Neuronal stem cell (in vitro differentiated cells): Measurements from ENCODE around the gene SMIM13.

Source experiments
- DNase-seq: peaks from one replicate; pipeline ENCODE4 v3.0.0-alpha.2; 2013; ENCODE audit warnings: low spot score
- H2AFZ ChIP-seq: one replicate; pipeline ENCODE4 v1.6.1; 2013; ENCODE audit warnings: mild to moderate bottlenecking, low read length, inconsistent platforms
- H2AK5ac ChIP-seq: 2 replicates; pipeline ENCODE4 v1.6.1; 2013; ENCODE audit warnings: low read depth, mild to moderate bottlenecking, inconsistent platforms, low read length, moderate library complexity, mixed read lengths
- H2BK120ac ChIP-seq: 2 replicates; pipeline ENCODE4 v1.6.1; 2013; ENCODE audit warnings: low read depth, mild to moderate bottlenecking, inconsistent platforms, low read length, moderate library complexity, mixed read lengths
- H2BK12ac ChIP-seq: one replicate; pipeline ENCODE4 v1.6.1; 2013; ENCODE audit warnings: low read length, inconsistent platforms
- H2BK15ac ChIP-seq: 2 replicates; pipeline ENCODE4 v1.6.1; 2013; ENCODE audit warnings: mild to moderate bottlenecking, low read length, inconsistent platforms, mixed read lengths
- H2BK5ac ChIP-seq: one replicate; pipeline ENCODE4 v1.6.1; 2013; ENCODE audit warnings: inconsistent platforms, mild to moderate bottlenecking, low read length, moderate library complexity
- H3K14ac ChIP-seq: one replicate; pipeline ENCODE4 v1.6.1; 2013; ENCODE audit warnings: low read length, inconsistent platforms
- H3K18ac ChIP-seq: 2 replicates; pipeline ENCODE4 v1.6.1; 2013; ENCODE audit warnings: low read length, inconsistent platforms
- H3K23ac ChIP-seq: 2 replicates; pipeline ENCODE4 v1.6.1; 2013; ENCODE audit warnings: low read depth, mild to moderate bottlenecking, mixed read lengths, low read length, inconsistent platforms; ENCODE audit not compliant: poor library complexity
- H3K27ac ChIP-seq: replicated peaks from 3 replicates; pipeline ENCODE4 v1.5.1; 2013; ENCODE audit warnings: low read length, inconsistent platforms
- H3K27me3 ChIP-seq, 3 experiments: 2 replicates each; pipeline ENCODE4 v1.6.1; 2013; ENCODE audit warnings: low read length in 3 of 3, mild to moderate bottlenecking in 2 of 3, inconsistent platforms in 1 of 3, low read depth in 1 of 3, mixed read lengths in 1 of 3, moderate library complexity in 1 of 3; ENCODE audit not compliant: control insufficient read depth in 3 of 3, insufficient read depth in 3 of 3
- H3K36me3 ChIP-seq, 2 donors: replicated peaks in 1 of 2; 2 replicates each; pipeline ENCODE4 v1.6.1; 2013; ENCODE audit warnings: low read length in 2 of 2; ENCODE audit not compliant: control insufficient read depth in 2 of 2, insufficient read depth in 2 of 2
- H3K4ac ChIP-seq: 2 replicates; pipeline ENCODE4 v1.6.1; 2013; ENCODE audit warnings: inconsistent platforms, mild to moderate bottlenecking, low read length, moderate library complexity
- H3K4me1 ChIP-seq, 2 donors: 1 replicate in 1 of 2; 2 replicates in 1 of 2; pipeline ENCODE4 v1.6.1; 2013; ENCODE audit warnings: low read length in 2 of 2, low read depth in 1 of 2; ENCODE audit not compliant: control insufficient read depth in 2 of 2, insufficient read depth in 1 of 2
- H3K4me2 ChIP-seq: one replicate; pipeline ENCODE4 v1.6.1; 2013; ENCODE audit warnings: mild to moderate bottlenecking, low read length, inconsistent platforms; ENCODE audit not compliant: insufficient read depth, poor library complexity, severe bottlenecking
- H3K4me3 ChIP-seq, 2 donors: 2 replicates each; pipeline ENCODE4 v1.5.1; 2013; ENCODE audit warnings: low read length in 2 of 2, mild to moderate bottlenecking in 2 of 2, inconsistent platforms in 1 of 2, moderate library complexity in 1 of 2
- H3K79me1 ChIP-seq: one replicate; pipeline ENCODE4 v1.6.1; 2013; ENCODE audit warnings: low read depth, mild to moderate bottlenecking, inconsistent platforms, low read length, moderate library complexity
- H3K9ac ChIP-seq: one replicate; pipeline ENCODE4 v1.6.1; 2013; ENCODE audit warnings: mild to moderate bottlenecking, low read depth, low read length, inconsistent platforms; ENCODE audit not compliant: poor library complexity
- H3K9me3 ChIP-seq, 2 donors: replicated peaks in 1 of 2; 2 replicates each; pipeline versions ENCODE3 to v1.6.1; 2013; ENCODE audit warnings: low read length in 2 of 2, mild to moderate bottlenecking in 2 of 2, inconsistent platforms in 1 of 2, low read depth in 1 of 2, mixed read lengths in 1 of 2, moderate library complexity in 1 of 2; ENCODE audit not compliant: control insufficient read depth in 2 of 2, insufficient read depth in 1 of 2
- H4K8ac ChIP-seq: one replicate; pipeline ENCODE4 v1.6.1; 2013; ENCODE audit warnings: low read depth, mild to moderate bottlenecking, inconsistent platforms, low read length, moderate library complexity
- H4K91ac ChIP-seq: one replicate; pipeline ENCODE4 v1.6.1; 2013; ENCODE audit warnings: low read length, low read depth, mild to moderate bottlenecking, inconsistent platforms; ENCODE audit not compliant: poor library complexity
- WGBS, 2 donors: extraction: QIAGEN DNeasy Blood & Tissue Kit; methylation state at CpG; one replicate each; pipeline ENCODE4 v1.1.7; 2013; ENCODE audit warnings: missing lambda C conversion rate in 2 of 2, mixed read lengths in 1 of 2; ENCODE audit not compliant: insufficient read length in 2 of 2, insufficient replicate concordance in 1 of 2; ENCODE audit errors: extremely low coverage in 2 of 2; 5-methylcytosine and 5-hydroxymethylcytosine counted together

The SMIM13 gene

DNA sequence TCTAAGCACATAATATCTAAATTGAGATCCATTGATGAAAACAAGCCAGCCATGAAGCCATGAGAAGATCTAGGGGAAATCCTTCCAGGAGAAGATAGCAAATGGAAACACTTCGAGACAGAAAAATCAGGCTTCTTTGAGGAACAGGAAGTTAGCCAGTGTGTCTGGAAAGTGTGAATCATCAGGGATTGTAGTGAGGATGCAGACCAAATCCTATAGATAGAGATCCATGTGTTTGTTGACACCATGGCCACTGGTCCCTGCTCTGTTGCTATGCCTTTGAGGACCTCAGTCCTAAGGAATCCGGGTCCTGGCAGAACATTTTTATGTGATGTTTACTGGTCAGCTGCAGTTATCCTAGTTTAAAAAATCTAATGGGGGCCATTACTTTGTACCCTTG, 42.9 kb upstream of the SMIM13 start:
- Histone ChIP-seq H3K4me2 (no peak overlapping the region), H2BK12ac (no peak overlapping the region), H2BK5ac (no peak overlapping the region), H3K9me3 (no peaks in the 10 kb centered on the region), H2BK120ac (no peak overlapping the region), H3K4me1 (no peaks in the 10 kb centered on the region), H3K18ac (no peak overlapping the region), H3K14ac (no peak overlapping the region), H3K27me3 (no peaks in the 10 kb centered on the region), H3K4ac (no peak overlapping the region), H3K9ac (no peak overlapping the region), H2AFZ (no peak overlapping the region), H3K79me1 (no peaks in the 10 kb centered on the region), H3K27ac (no peak overlapping the region), H4K8ac (no peak overlapping the region), H2AK5ac (no peak overlapping the region), H3K23ac (no peak overlapping the region), H3K4me3 (no peak overlapping the region), H2BK15ac (no peak overlapping the region), H3K36me3 (no peaks in the 10 kb centered on the region), H4K91ac (no peak overlapping the region)
- no peak for DNase-seq
- no CpG with 5 or more reads among the region's 2 CpGs for WGBS, 2 donors

DNA sequence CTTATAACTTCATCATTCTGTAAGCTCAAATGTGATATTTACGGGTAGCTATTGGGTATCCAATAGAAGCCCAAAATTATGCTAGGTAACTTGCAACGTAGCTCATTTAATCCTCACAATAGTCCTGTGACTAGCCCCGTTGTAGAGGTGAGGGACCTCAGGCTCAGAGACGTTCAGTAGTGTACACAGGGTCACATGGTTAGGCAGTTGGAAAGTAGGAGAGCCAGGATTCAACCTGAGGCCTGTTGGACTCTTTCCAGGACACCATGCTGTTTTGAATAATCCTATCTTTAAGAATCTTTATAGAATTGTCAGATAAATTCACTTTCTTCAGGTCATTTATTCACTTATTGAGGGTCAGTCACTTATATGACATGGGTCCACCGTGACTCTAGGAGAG, 40.3 kb upstream of the SMIM13 start:
- Histone ChIP-seq H3K18ac (no peak overlapping the region), H2BK120ac (no peak overlapping the region), H3K4me1 (no peaks in the 10 kb centered on the region), H3K27me3 (no peaks in the 10 kb centered on the region), H3K27ac (no peak overlapping the region), H4K91ac (no peak overlapping the region), H3K79me1 (no peaks in the 10 kb centered on the region), H2AK5ac (no peak overlapping the region), H3K4ac (no peak overlapping the region), H2BK15ac (no peak overlapping the region), H3K9me3 (no peaks in the 10 kb centered on the region), H2BK12ac (no peak overlapping the region), H3K9ac (no peak overlapping the region), H3K4me2 (no peak overlapping the region), H3K36me3 (no peaks in the 10 kb centered on the region), H4K8ac (no peak overlapping the region), H3K23ac (no peak overlapping the region), H2BK5ac (no peak overlapping the region), H2AFZ (no peak overlapping the region), H3K4me3 (no peak overlapping the region), H3K14ac (no peak overlapping the region)
- no peak for DNase-seq
- no CpG with 5 or more reads among the region's 5 CpGs for WGBS, 2 donors

DNA sequence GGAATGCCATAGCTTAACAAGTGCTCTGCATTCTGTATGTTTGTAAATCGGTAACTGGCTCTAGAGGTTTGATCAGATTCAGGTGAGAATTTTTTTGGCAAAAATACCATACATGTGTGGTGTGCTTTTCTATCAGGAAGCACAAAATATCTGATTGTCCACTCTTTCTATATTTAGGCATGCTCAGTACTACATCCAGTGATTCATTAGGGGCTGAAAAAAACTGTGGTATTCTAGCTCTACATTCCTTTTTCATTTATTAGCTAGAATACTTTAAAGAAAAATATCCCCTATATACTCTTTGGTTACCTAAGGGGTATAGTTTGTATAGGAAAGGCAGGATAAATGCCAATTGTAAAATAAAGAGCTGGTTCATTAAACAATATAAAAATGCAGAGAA, 38.9 kb upstream of the SMIM13 start:
- Histone ChIP-seq H4K91ac (no peak overlapping the region), H3K9me3 (no peaks in the 10 kb centered on the region), H3K4me2 (no peak overlapping the region), H4K8ac (no peak overlapping the region), H2BK12ac (no peak overlapping the region), H3K27ac (no peak overlapping the region), H2BK120ac (no peak overlapping the region), H3K18ac (no peak overlapping the region), H2BK5ac (no peak overlapping the region), H3K14ac (no peak overlapping the region), H3K23ac (no peak overlapping the region), H3K4me3 (no peak overlapping the region), H3K4me1 (no peaks in the 10 kb centered on the region), H2BK15ac (no peak overlapping the region), H3K79me1 (no peaks in the 10 kb centered on the region), H2AFZ (no peak overlapping the region), H3K27me3 (no peaks in the 10 kb centered on the region), H2AK5ac (no peak overlapping the region), H3K9ac (no peak overlapping the region), H3K4ac (no peak overlapping the region), H3K36me3 (no peaks in the 10 kb centered on the region)
- no CpG with 5 or more reads among the region's 1 CpG for WGBS, 2 donors
- no peak for DNase-seq

DNA sequence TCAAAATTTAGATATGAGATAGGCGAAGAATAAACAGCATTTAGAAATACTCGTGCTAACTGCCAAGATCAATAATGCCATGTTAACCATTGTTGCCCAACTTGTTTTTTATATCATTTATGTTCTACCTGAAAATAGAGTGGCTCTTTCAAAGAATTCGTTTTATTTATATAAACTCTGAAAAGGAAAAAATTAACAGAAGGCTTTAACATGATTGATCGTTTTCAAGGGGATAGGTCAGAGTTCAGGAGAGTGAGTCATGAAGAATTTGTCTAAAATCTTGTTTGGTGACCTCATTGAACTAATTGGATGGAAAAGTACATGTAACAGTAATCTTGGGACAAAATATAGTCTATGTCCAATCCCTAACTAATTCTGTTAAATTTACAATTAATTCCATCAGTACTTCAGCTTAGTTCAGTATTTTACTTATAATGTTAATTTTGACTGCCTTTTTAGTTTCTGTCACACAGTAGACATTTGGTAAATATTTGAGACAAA, 38.5 kb upstream of the SMIM13 start:
- no peaks in the 10 kb centered on the region for H3K79me1 ChIP-seq
- H3K4me3 ChIP-seq, result no peak overlapping the region
- no peak overlapping the region for H3K4ac ChIP-seq
- no peak overlapping the region for H2BK120ac ChIP-seq
- no peak overlapping the region for H3K27ac ChIP-seq
- no peak overlapping the region for H3K4me2 ChIP-seq
- H4K91ac ChIP-seq, result no peak overlapping the region
- no CpG with 5 or more reads among the region's 4 CpGs for WGBS, 2 donors
- H3K4me1 ChIP-seq, result no peaks in the 10 kb centered on the region
- H2BK15ac ChIP-seq, result no peak overlapping the region
- H2BK5ac ChIP-seq, result no peak overlapping the region
- DNase-seq, result no peak
- no peak overlapping the region for H3K18ac ChIP-seq
- H3K9me3 ChIP-seq, result no peaks in the 10 kb centered on the region
- no peak overlapping the region for H3K14ac ChIP-seq
- no peak overlapping the region for H3K23ac ChIP-seq
- no peaks in the 10 kb centered on the region for H3K36me3 ChIP-seq
- no peak overlapping the region for H2AK5ac ChIP-seq
- no peak overlapping the region for H2BK12ac ChIP-seq
- no peaks in the 10 kb centered on the region for H3K27me3 ChIP-seq
- H4K8ac ChIP-seq, result no peak overlapping the region
- no peak overlapping the region for H3K9ac ChIP-seq
- H2AFZ ChIP-seq, result no peak overlapping the region
